DOHH2 (cell line): ENCODE data around the gene PODXL2.

Experiments used
- CTCF ChIP-seq: fragments of 200-600 bp; sonication (generic); IDR thresholded peaks from one replicate; pipeline ENCODE4 v1.5.1; 2014; ENCODE audit warnings: antibody characterized with exemption, mild to moderate bottlenecking, low read depth, low read length; ENCODE audit not compliant: poor library complexity, severe bottlenecking
- EZH2phosphoT487 ChIP-seq: fragments of 200-600 bp; sonication (generic); IDR thresholded peaks from 2 replicates; pipeline ENCODE4 v1.6.1; 2017; ENCODE audit warnings: borderline replicate concordance, mild to moderate bottlenecking, antibody characterized with exemption, low read length, moderate library complexity, mixed read lengths

DNA sequence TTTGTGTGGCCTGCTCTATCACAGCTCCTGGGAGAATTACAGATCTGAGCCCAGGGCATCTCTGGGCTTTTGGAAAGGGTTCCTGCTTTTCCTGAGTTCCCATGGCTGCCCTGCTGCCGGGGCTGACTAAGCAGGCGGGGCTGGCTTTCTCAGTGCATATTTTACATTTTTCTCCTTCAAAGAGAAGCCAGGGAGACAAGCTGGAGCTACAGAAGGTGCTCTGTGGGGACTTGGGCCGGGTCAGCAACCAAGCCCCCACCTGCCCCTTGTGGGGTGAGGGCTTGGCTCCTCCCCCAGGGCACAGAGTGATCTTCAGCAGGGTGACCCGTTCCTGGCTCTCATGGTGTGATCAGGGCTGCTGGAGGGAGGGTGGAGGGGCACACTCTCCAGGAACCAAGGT is 61.1 kb downstream of the PODXL2 start:
- TF ChIP-seq CTCF (no peak), EZH2phosphoT487 (no peak)
